Activated T-cell treated with anti-CD3 and anti-CD28 coated beads for 48 hours (primary cell): ENCODE data around the gene ALKBH3.

Experiments
- DNase-seq: peaks from one replicate; pipeline ENCODE4 v3.0.0-alpha.2; 2020; ENCODE audit warnings: low read depth

The ALKBH3 gene

GRCh38 chr11:43962383-43963278 is 82.0 kb downstream of the ALKBH3 start:
- no peak for DNase-seq

- DNase-seq = no peak
Observed at GRCh38 chr11:43963279-43963620, 82.6 kb downstream of the ALKBH3 start.

GRCh38 chr11:43967661-43968060 is 87.0 kb downstream of the ALKBH3 start:
- no peak for DNase-seq

GRCh38 chr11:43968719-43969118 is 88.1 kb downstream of the ALKBH3 start:
- no peak for DNase-seq

GRCh38 chr11:43969543-43969942 is 88.9 kb downstream of the ALKBH3 start:
- no peak for DNase-seq
